Tibial artery (tissue), 4 donors: ENCODE data around the gene TMEM250.
A peak's percentile ranks its signal among the peaks of the same experiment; 100 is the strongest.

ENCODE experiments used
- DNase-seq, 2 donors: peaks; one replicate each; pipeline ENCODE4 v3.0.0-alpha.2; 2019
- H3K27ac ChIP-seq, 2 donors: fragments of 200-600 bp; sonication (generic) in 1 of 2; 1 replicate in 1 of 2; 2 replicates in 1 of 2; pipeline ENCODE4 v1.5.1; 2018 to 2019; ENCODE audit warnings: mild to moderate bottlenecking in 1 of 2
- H3K27me3 ChIP-seq, 2 donors: fragments of 200-600 bp; sonication (generic) in 1 of 2; one replicate each; pipeline versions ENCODE4 v1.5.1 to v1.6.0; 2016 to 2019
- H3K36me3 ChIP-seq, 3 donors: fragments of 200-600 bp; sonication (generic) in 2 of 3; one replicate each; pipeline ENCODE4 v1.5.1; 2016 to 2019; ENCODE audit warnings: mild to moderate bottlenecking in 2 of 3
- H3K4me1 ChIP-seq, 4 donors: fragments of 200-600 bp; sonication (generic) in 2 of 4; 1 replicate in 3 of 4; 2 replicates in 1 of 4; pipeline ENCODE4 v1.5.1; 2016 to 2019
- H3K4me3 ChIP-seq, 2 donors: fragments of 200-600 bp; sonication (generic) in 1 of 2; 1 replicate in 1 of 2; 2 replicates in 1 of 2; pipeline ENCODE4 v1.5.1; 2018 to 2019; ENCODE audit warnings: mild to moderate bottlenecking in 2 of 2
- H3K9me3 ChIP-seq, 3 donors: fragments of 200-600 bp; sonication (generic) in 1 of 3; one replicate each; pipeline ENCODE4 v1.5.1; 2016 to 2019
- intact Hi-C: fragments of 100-400 bp; cut with DNase I; formaldehyde crosslinking; loops from one replicate; pipeline ENCODE4 v1.15.0; 2023; ENCODE audit warnings: low total_unique reads
- TF ChIP-seq, protein P1 (sequence below), 2 experiments: fragments of 200-600 bp in 1 of 2; fragments of 450-650 bp in 1 of 2; IDR thresholded peaks; one replicate each; pipeline ENCODE4 v1.5.1; 2017 to 2019; ENCODE audit warnings: antibody characterized with exemption in 2 of 2, mild to moderate bottlenecking in 1 of 2, moderate library complexity in 1 of 2

TMEM250 gene

DNA sequence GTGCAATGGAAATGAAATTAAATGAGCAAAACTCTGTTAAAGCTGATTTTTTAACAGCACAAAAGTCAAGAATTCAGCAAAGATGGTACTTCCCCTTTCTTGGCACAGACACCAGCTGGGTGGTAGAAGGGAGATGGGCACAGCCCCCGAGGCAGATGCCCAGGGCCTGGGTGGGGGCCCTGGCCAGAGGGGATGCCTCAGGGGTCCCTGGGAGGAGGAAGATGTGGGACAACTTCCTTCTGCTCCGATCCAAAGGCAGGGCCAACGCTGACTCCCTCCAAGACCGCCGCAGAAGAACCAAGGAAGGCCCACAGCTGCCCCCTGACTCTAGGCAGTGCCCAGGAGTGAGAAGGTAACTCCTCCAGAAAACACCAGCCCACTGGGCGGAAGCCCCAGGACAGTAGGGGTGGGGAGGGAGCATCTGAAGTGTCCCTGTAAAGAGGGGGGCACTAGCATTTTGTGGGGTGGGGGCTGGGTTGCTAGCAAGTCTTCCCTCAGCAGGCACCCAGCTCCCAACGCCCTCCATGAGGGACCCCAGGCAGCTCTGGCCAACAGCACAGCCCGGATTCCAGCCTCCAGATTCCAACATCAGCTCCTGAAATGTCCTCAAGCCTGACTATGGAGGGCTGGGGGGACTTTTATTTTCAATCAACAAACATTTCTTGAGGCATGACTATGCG lies 28.5 kb downstream of the TMEM250 start:
- peaks cover 25 to 87% (median 84%) of the 10 kb centered on the region in 4 donors for H3K4me1 ChIP-seq
- H3K27me3 ChIP-seq, result no peaks in the 10 kb centered on the region
- H3K36me3 ChIP-seq, result peaks cover 0 to 3% (median 0%) of the 10 kb centered on the region in 3 donors
- DNase-seq, result peak in 1 of 2 donors; percentile 64
- H3K27ac ChIP-seq, result peak overlapping the region; percentile 96
- TF ChIP-seq, protein P1, sequence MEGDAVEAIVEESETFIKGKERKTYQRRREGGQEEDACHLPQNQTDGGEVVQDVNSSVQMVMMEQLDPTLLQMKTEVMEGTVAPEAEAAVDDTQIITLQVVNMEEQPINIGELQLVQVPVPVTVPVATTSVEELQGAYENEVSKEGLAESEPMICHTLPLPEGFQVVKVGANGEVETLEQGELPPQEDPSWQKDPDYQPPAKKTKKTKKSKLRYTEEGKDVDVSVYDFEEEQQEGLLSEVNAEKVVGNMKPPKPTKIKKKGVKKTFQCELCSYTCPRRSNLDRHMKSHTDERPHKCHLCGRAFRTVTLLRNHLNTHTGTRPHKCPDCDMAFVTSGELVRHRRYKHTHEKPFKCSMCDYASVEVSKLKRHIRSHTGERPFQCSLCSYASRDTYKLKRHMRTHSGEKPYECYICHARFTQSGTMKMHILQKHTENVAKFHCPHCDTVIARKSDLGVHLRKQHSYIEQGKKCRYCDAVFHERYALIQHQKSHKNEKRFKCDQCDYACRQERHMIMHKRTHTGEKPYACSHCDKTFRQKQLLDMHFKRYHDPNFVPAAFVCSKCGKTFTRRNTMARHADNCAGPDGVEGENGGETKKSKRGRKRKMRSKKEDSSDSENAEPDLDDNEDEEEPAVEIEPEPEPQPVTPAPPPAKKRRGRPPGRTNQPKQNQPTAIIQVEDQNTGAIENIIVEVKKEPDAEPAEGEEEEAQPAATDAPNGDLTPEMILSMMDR (IDR thresholded peaks at IDR 0.05), result no peak
- H3K4me3 ChIP-seq, result peak overlapping the region; percentile 35 to 85
- H3K9me3 ChIP-seq, result no peaks in the 10 kb centered on the region
- intact Hi-C loops, result no loop called here

DNA sequence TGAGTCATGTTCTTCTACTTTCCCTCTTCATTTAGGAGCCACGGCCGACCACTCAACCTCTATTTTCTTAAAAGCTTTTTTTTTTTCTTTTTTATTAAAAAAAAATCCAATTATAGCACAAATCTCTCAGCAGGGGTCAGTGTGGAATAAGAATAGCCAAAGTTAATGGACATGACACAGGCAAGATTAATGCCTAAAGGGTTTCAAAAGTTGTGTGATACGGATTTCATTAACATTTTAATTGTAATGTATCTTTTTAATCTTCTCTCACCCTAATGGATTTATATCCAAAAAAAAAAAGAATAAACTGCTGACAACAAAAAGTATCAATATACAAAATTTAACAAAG lies 29.0 kb downstream of the TMEM250 start:
- no peaks in the 10 kb centered on the region for H3K9me3 ChIP-seq
- peaks cover 25 to 90% (median 86%) of the 10 kb centered on the region in 4 donors for H3K4me1 ChIP-seq
- TF ChIP-seq, protein P1 (IDR thresholded peaks at IDR 0.05), result peak; percentile 32 to 37
- no peak overlapping the region for H3K4me3 ChIP-seq
- DNase-seq, result no peak
- H3K36me3 ChIP-seq, result peaks cover 0 to 3% (median 0%) of the 10 kb centered on the region in 3 donors
- intact Hi-C loops, result loop anchor here (5.0 kb wide), 2 partner anchors 33 to 37 kb away; no protein-coding TSS in a partner anchor
- no peaks in the 10 kb centered on the region for H3K27me3 ChIP-seq
- peak overlapping the region; percentile 96 for H3K27ac ChIP-seq

DNA sequence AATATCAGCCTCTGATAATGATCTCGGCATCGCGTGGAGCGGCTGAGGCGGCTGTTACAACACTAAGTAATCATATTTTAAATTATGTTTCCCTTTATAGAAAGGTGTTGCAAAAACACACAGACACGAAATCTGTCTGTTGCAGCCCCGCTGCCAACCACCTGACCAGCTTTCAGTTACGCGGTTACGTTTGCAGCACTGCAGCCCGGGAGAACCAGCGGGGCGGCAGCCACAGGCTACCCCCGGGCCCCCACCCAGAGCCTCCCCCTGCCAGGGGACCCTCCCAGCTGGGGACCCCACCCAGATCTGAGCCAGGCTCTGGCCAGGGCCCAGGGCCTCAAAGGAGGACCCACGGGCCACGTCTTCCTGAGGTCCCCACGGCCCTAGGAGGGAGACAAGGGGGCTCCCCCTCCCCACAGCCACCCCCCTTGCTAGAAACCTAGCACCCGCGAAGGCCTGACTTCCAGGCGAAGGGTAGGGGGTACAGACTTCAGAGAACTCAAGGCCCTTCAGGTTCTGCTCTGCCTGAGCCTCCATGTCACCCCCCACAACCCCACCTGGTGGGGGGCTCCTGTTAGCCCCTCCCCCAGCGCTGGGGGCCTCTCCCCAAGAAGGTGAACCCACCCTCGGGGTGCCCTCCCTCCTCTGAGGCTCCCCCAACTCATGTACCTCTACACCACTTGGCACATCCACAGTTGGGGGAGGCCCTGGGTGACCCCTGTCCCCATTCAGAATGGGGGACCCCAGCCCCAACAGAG lies 29.6 kb downstream of the TMEM250 start:
- TF ChIP-seq, protein P1 (IDR thresholded peaks at IDR 0.05), result no peak
- Histone ChIP-seq H3K27me3 (no peaks in the 10 kb centered on the region), H3K4me1 (peaks cover 25 to 95% (median 90%) of the 10 kb centered on the region in 4 donors), H3K36me3 (peaks cover 0 to 3% (median 0%) of the 10 kb centered on the region in 3 donors), H3K9me3 (no peaks in the 10 kb centered on the region), H3K4me3 (peak overlapping the region in 1 of 2 donors; percentile 21), H3K27ac (peak overlapping the region; percentile 96)
- DNase-seq, result peak in 1 of 2 donors; percentile 66
- intact Hi-C loops, result loop anchor here (5.0 kb wide), 2 partner anchors 33 to 37 kb away; no protein-coding TSS in a partner anchor

DNA sequence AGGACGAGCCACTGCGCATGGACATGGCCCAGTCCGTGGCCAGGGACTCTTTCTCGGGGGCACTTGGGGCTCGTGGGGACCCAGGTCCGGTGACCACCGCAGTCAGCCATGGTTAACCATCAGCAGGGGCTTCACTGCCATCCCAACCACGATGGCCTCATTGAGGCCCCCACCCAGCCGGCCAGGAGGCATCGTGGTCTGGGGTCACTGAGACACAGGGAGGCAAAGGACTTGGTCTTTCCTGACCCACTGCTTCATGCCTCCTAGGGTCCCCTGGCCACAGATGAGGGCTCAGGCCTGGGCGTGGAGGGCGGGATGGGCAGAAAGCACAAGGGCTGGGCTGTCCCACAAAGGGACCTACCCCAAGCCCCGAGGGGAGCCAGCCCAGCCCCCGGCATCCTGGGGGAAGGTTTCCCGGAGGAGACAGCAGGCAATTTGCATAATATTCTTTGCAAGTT lies 30.2 kb downstream of the TMEM250 start:
- intact Hi-C loops, result loop anchor here (5.0 kb wide), 2 partner anchors 34 to 36 kb away; no protein-coding TSS in a partner anchor
- H3K4me1 ChIP-seq, result peaks cover 25 to 96% (median 89%) of the 10 kb centered on the region in 4 donors
- DNase-seq, result peak in 1 of 2 donors; percentile 64

More for the DNA sequence above, 30.2 kb downstream of the TMEM250 start:
- Histone ChIP-seq H3K4me3 (peak overlapping the region in 1 of 2 donors; percentile 6), H3K9me3 (no peaks in the 10 kb centered on the region), H3K27ac (peak overlapping the region; percentile 96), H3K27me3 (no peaks in the 10 kb centered on the region), H3K36me3 (peaks cover 0 to 6% (median 0%) of the 10 kb centered on the region in 3 donors)
- TF ChIP-seq, protein P1 (IDR thresholded peaks at IDR 0.05), result no peak
